BLaER1 treated with 17β-estradiol and CSF1 and Interleukin-3, amounts not matched to agents 10 nM and 100 nM (cell line): ENCODE results near the gene ALPK1.

ENCODE experiments used
- H3K27ac ChIP-seq, 11 experiments: shearing (Covaris generic); formaldehyde crosslinking; 2 replicates each; pipeline ENCODE4 v1.8.1; 2022
- H3K27me3 ChIP-seq, 11 experiments: shearing (Covaris generic); formaldehyde crosslinking; 2 replicates each; pipeline ENCODE4 v1.8.1; 2022
- H3K36me3 ChIP-seq, 11 experiments: shearing (Covaris generic); formaldehyde crosslinking; 2 replicates each; pipeline ENCODE4 v1.8.1; 2022
- H3K4me1 ChIP-seq, 10 experiments: shearing (Covaris generic); formaldehyde crosslinking; 2 replicates each; pipeline ENCODE4 v1.8.1; 2022
- H3K4me2 ChIP-seq, 11 experiments: shearing (Covaris generic); formaldehyde crosslinking; 2 replicates each; pipeline ENCODE4 v1.8.1; 2022
- H3K4me3 ChIP-seq, 10 experiments: shearing (Covaris generic); formaldehyde crosslinking; 2 replicates each; pipeline ENCODE4 v1.8.1; 2022
- H3K9ac ChIP-seq, 11 experiments: shearing (Covaris generic); formaldehyde crosslinking; 2 replicates each; pipeline ENCODE4 v1.8.1; 2022
- H3K9me3 ChIP-seq, 11 experiments: shearing (Covaris generic); formaldehyde crosslinking; replicated peaks in 1 of 11; 2 replicates each; pipeline ENCODE4 v1.8.1; 2022
- H4K20me1 ChIP-seq, 11 experiments: shearing (Covaris generic); formaldehyde crosslinking; 2 replicates each; pipeline ENCODE4 v1.8.1; 2022
- Cebpa-rat ChIP-seq, 11 experiments: shearing (Covaris generic); IDR thresholded peaks; 2 replicates each; pipeline ENCODE4 v1.8.1; 2022

Gene ALPK1

GRCh38 chr4:112325530-112325929, 28.4 kb downstream of the ALPK1 start:
- H3K27me3 ChIP-seq = no peaks in the 10 kb centered on the region
- peaks cover 0 to 57% (median 0%) of the 10 kb centered on the region in 11 experiments; a peak in 2 of 22 replicates for H4K20me1 ChIP-seq
- no peaks in the 10 kb centered on the region for H3K9me3 ChIP-seq
- H3K9ac ChIP-seq = no peak overlapping the region; a peak in 1 of 22 replicates
- no peak overlapping the region for H3K27ac ChIP-seq
- peaks cover 0 to 42% (median 0%) of the 10 kb centered on the region in 10 experiments; a peak in 6 of 20 replicates for H3K4me1 ChIP-seq
- H3K4me2 ChIP-seq = no peak overlapping the region
- peaks cover 0 to 48% (median 0%) of the 10 kb centered on the region in 11 experiments; a peak in 4 of 22 replicates for H3K36me3 ChIP-seq
- no peak overlapping the region for H3K4me3 ChIP-seq
- no peak for TF ChIP-seq Cebpa-rat (IDR thresholded peaks at IDR 0.05)

- Histone ChIP-seq H4K20me1 (peaks cover 0 to 68% (median 0%) of the 10 kb centered on the region in 11 experiments; a peak in 2 of 22 replicates), H3K27ac (no peak overlapping the region), H3K4me3 (no peak overlapping the region), H3K9ac (no peak overlapping the region), H3K4me1 (peaks cover 0 to 32% (median 0%) of the 10 kb centered on the region in 10 experiments; a peak in 6 of 20 replicates), H3K9me3 (no peaks in the 10 kb centered on the region), H3K4me2 (peak overlapping the region in 2 of 11 experiments; percentile 23 to 27; a peak in 2 of 22 replicates), H3K27me3 (no peaks in the 10 kb centered on the region), H3K36me3 (peaks cover 0 to 62% (median 0%) of the 10 kb centered on the region in 11 experiments; a peak in 4 of 22 replicates)
- no peak for TF ChIP-seq Cebpa-rat (IDR thresholded peaks at IDR 0.05)
Measured at GRCh38 chr4:112327965-112328733, 31.0 kb downstream of the ALPK1 start.

GRCh38 chr4:112328734-112329130, 31.6 kb downstream of the ALPK1 start:
- Histone ChIP-seq H3K4me1 (peaks cover 0 to 32% (median 0%) of the 10 kb centered on the region in 10 experiments; a peak in 6 of 20 replicates), H4K20me1 (peaks cover 0 to 63% (median 0%) of the 10 kb centered on the region in 11 experiments; a peak in 2 of 22 replicates), H3K27me3 (no peaks in the 10 kb centered on the region), H3K4me2 (no peak overlapping the region), H3K4me3 (no peak overlapping the region), H3K36me3 (peaks cover 0 to 62% (median 0%) of the 10 kb centered on the region in 11 experiments; a peak in 4 of 22 replicates), H3K9ac (no peak overlapping the region), H3K9me3 (no peaks in the 10 kb centered on the region), H3K27ac (no peak overlapping the region)
- no peak for TF ChIP-seq Cebpa-rat (IDR thresholded peaks at IDR 0.05)

- TF ChIP-seq Cebpa-rat (IDR thresholded peaks at IDR 0.05) = no peak
- Histone ChIP-seq H3K27me3 (no peaks in the 10 kb centered on the region), H3K4me1 (peaks cover 0 to 32% (median 0%) of the 10 kb centered on the region in 10 experiments; a peak in 6 of 20 replicates)
Measured at GRCh38 chr4:112329672-112330375, 32.7 kb downstream of the ALPK1 start.

GRCh38 chr4:112330921-112331320, 33.8 kb downstream of the ALPK1 start:
- TF ChIP-seq Cebpa-rat (IDR thresholded peaks at IDR 0.05) = no peak
- Histone ChIP-seq H3K4me2 (0 out of 22 replicates have a peak overlapping the region, but pooled peaks of 1 of the 11 experiments have one; percentile 54), H3K9ac (no peak overlapping the region), H4K20me1 (peaks cover 0 to 64% (median 0%) of the 10 kb centered on the region in 11 experiments; a peak in 2 of 22 replicates), H3K9me3 (no peaks in the 10 kb centered on the region), H3K27ac (no peak overlapping the region), H3K36me3 (peaks cover 0 to 54% (median 0%) of the 10 kb centered on the region in 11 experiments; a peak in 4 of 22 replicates), H3K4me3 (no peak overlapping the region), H3K27me3 (no peaks in the 10 kb centered on the region), H3K4me1 (peaks cover 0 to 32% (median 0%) of the 10 kb centered on the region in 10 experiments; a peak in 6 of 20 replicates)

More at GRCh38 chr4:112329672-112330375, 32.7 kb downstream of the ALPK1 start:
- H4K20me1 ChIP-seq = peaks cover 0 to 62% (median 0%) of the 10 kb centered on the region in 11 experiments; a peak in 2 of 22 replicates
- no peaks in the 10 kb centered on the region for H3K9me3 ChIP-seq
- no peak overlapping the region for H3K4me3 ChIP-seq
- H3K9ac ChIP-seq = no peak overlapping the region
- peaks cover 0 to 59% (median 0%) of the 10 kb centered on the region in 11 experiments; a peak in 4 of 22 replicates for H3K36me3 ChIP-seq
- H3K4me2 ChIP-seq = peak overlapping the region in 2 of 11 experiments; percentile 54 to 65; a peak in 4 of 22 replicates
- H3K27ac ChIP-seq = no peak overlapping the region

- TF ChIP-seq Cebpa-rat (IDR thresholded peaks at IDR 0.05) = no peak
- H4K20me1 ChIP-seq = peaks cover 0 to 62% (median 0%) of the 10 kb centered on the region in 11 experiments; a peak in 2 of 22 replicates
- no peak overlapping the region for H3K27ac ChIP-seq
- peaks cover 0 to 40% (median 0%) of the 10 kb centered on the region in 11 experiments; a peak in 4 of 22 replicates for H3K36me3 ChIP-seq
- H3K4me2 ChIP-seq = no peak overlapping the region
- H3K4me1 ChIP-seq = peaks cover 0 to 31% (median 0%) of the 10 kb centered on the region in 10 experiments; a peak in 6 of 20 replicates
- no peaks in the 10 kb centered on the region for H3K9me3 ChIP-seq
- H3K9ac ChIP-seq = no peak overlapping the region
- H3K27me3 ChIP-seq = no peaks in the 10 kb centered on the region
- H3K4me3 ChIP-seq = no peak overlapping the region
Measured at GRCh38 chr4:112332398-112332797, 35.2 kb downstream of the ALPK1 start.

- TF ChIP-seq Cebpa-rat (IDR thresholded peaks at IDR 0.05) = peak in 7 of 11 experiments; percentile 24 to 88 (median 63); a peak in 12 of 22 replicates
- H3K27me3 ChIP-seq = no peaks in the 10 kb centered on the region
- H3K27ac ChIP-seq = no peak overlapping the region
- peaks cover 0 to 77% (median 0%) of the 10 kb centered on the region in 11 experiments; a peak in 2 of 22 replicates for H4K20me1 ChIP-seq
- H3K4me2 ChIP-seq = no peak overlapping the region
- H3K9me3 ChIP-seq = no peaks in the 10 kb centered on the region
- H3K36me3 ChIP-seq = peaks cover 0 to 23% (median 0%) of the 10 kb centered on the region in 11 experiments; a peak in 4 of 22 replicates
- no peak overlapping the region for H3K4me3 ChIP-seq
- H3K9ac ChIP-seq = no peak overlapping the region
- no peaks in the 10 kb centered on the region for H3K4me1 ChIP-seq
Measured at GRCh38 chr4:112340023-112340422, 42.9 kb downstream of the ALPK1 start.

GRCh38 chr4:112341033-112341432, 43.9 kb downstream of the ALPK1 start:
- no peak overlapping the region for H3K9ac ChIP-seq

More at GRCh38 chr4:112341033-112341432, 43.9 kb downstream of the ALPK1 start:
- no peak overlapping the region for H3K4me3 ChIP-seq
- H3K27ac ChIP-seq = no peak overlapping the region
- peaks cover 0 to 19% (median 0%) of the 10 kb centered on the region in 11 experiments; a peak in 3 of 22 replicates for H3K36me3 ChIP-seq
- H3K4me2 ChIP-seq = no peak overlapping the region
- TF ChIP-seq Cebpa-rat (IDR thresholded peaks at IDR 0.05) = no peak
- H4K20me1 ChIP-seq = peaks cover 0 to 69% (median 0%) of the 10 kb centered on the region in 11 experiments; a peak in 2 of 22 replicates
- no peaks in the 10 kb centered on the region for H3K27me3 ChIP-seq
- H3K4me1 ChIP-seq = no peaks in the 10 kb centered on the region
- no peaks in the 10 kb centered on the region for H3K9me3 ChIP-seq
